HepG2 (cell line): Measurements from ENCODE around the gene CDKN1C. TPM values are rescaled to one million over a fixed set of nuclear protein-coding genes. Genes with fewer than 3 reads are reported as not detected.

Source experiments
- ATAC-seq: fragments of 200-7000 bp; cut with Tn5 transposase; 3 replicates; pipeline ENCODE4 v1.9.1; 2020; ENCODE audit warnings: mild to moderate bottlenecking, moderate library complexity
- BruUV-seq: library from RNA; stranded (reverse); fragments of 400-500 nt; replicated peaks from 2 replicates; lab custom pipeline; 2021; lab: Mats Ljungman, UMichigan
- CTCF ChIA-PET: fragments of 300-600 bp; formaldehyde crosslinking; extraction: SDS; loops from one replicate; lab custom pipeline; 2021; ENCODE audit warnings: low total read pairs, inconsistent platforms, low intra/inter-chr PET ratio; lab: Yijun Ruan, JAX
- POLR2A ChIA-PET: fragments of 350-600 bp; sonication (Branson Sonifier 250); formaldehyde crosslinking; loops from one replicate; lab custom pipeline; 2020; ENCODE audit warnings: antibody characterized with exemption, inconsistent platforms; lab: Yijun Ruan, JAX
- DNase-seq: peaks from one replicate; pipeline ENCODE4 v3.0.0-alpha.2; 2015; ENCODE audit warnings: low spot score
- FAIRE-seq: peaks from 3 replicates; lab custom pipeline; 2011; peaks lifted over from hg19 to GRCh38; lab: Jason Lieb, UNC
- H2AFZ ChIP-seq: one replicate; pipeline ENCODE4 v1.6.1; 2011; ENCODE audit warnings: low read length, inconsistent platforms
- H3K27ac ChIP-seq: fragments of 300-600 bp; 3 replicates; pipeline ENCODE4 v1.8.0; 2011; ENCODE audit warnings: mixed run types, mild to moderate bottlenecking, mixed read lengths, low read length, inconsistent platforms; ENCODE audit not compliant: insufficient read depth; ENCODE audit errors: extremely low read length
- H3K27me3 ChIP-seq, 2 experiments: fragments of 200-600 bp in 1 of 2; 2 replicates in 1 of 2; 3 replicates in 1 of 2; pipeline versions ENCODE4 v1.6.0 to v1.8.0; 2011; ENCODE audit warnings: low read length in 2 of 2, mild to moderate bottlenecking in 2 of 2, moderate library complexity in 2 of 2, inconsistent platforms in 1 of 2; ENCODE audit not compliant: insufficient read depth in 2 of 2, control insufficient read depth in 1 of 2
- H3K36me3 ChIP-seq, 2 experiments: fragments of 200-600 bp in 1 of 2; replicated peaks in 1 of 2; 2 replicates in 1 of 2; 3 replicates in 1 of 2; pipeline versions ENCODE4 v1.5.1 to v1.8.0; 2011; ENCODE audit warnings: low read length in 2 of 2, inconsistent platforms in 1 of 2; ENCODE audit not compliant: insufficient read depth in 2 of 2, control insufficient read depth in 1 of 2
- H3K4me1 ChIP-seq: 2 replicates; pipeline ENCODE4 v1.5.1; 2012; ENCODE audit warnings: low read length, inconsistent platforms; ENCODE audit not compliant: insufficient read depth
- H3K4me2 ChIP-seq: 2 replicates; pipeline ENCODE4 v1.6.0; 2011; ENCODE audit warnings: low read depth, low read length, inconsistent platforms
- H3K4me3 ChIP-seq, 3 experiments: fragments of 200-600 bp in 1 of 3; sonication (generic), shearing (Covaris generic) in 1 of 3; replicated peaks in 1 of 3; 2 replicates each; pipeline ENCODE4 v1.5.1; 2011 to 2016; ENCODE audit warnings: low read length in 3 of 3, inconsistent platforms in 2 of 3, low read depth in 2 of 3, mild to moderate bottlenecking in 2 of 3, control low read depth in 1 of 3, mixed read lengths in 1 of 3; ENCODE audit not compliant: insufficient read depth in 1 of 3
- H3K79me2 ChIP-seq: one replicate; pipeline ENCODE4 v1.6.1; 2011; ENCODE audit warnings: low read length, inconsistent platforms; ENCODE audit not compliant: insufficient read depth
- H3K9ac ChIP-seq: 2 replicates; pipeline ENCODE4 v1.6.0; 2011; ENCODE audit warnings: mild to moderate bottlenecking, low read depth, low read length, inconsistent platforms; ENCODE audit not compliant: insufficient read depth
- H3K9me3 ChIP-seq: 2 replicates; pipeline ENCODE4 v1.5.1; 2012; ENCODE audit warnings: mild to moderate bottlenecking, low read length
- H4K20me1 ChIP-seq: 2 replicates; pipeline ENCODE4 v1.6.0; 2011; ENCODE audit warnings: inconsistent platforms, mild to moderate bottlenecking, low read length, moderate library complexity; ENCODE audit not compliant: insufficient read depth
- BCL6 ChIP-seq: IDR thresholded peaks from 2 replicates; pipeline ENCODE4 v1.6.1; 2016; ENCODE audit warnings: missing genetic modification reagents, missing compliant biosample characterization
- CBX5 ChIP-seq: sonication (generic); formaldehyde crosslinking; IDR thresholded peaks from 2 replicates; pipeline ENCODE4 v1.4.0; 2020; ENCODE audit warnings: missing genetic modification reagents, borderline replicate concordance
- GLMP ChIP-seq: sonication (generic); formaldehyde crosslinking; IDR thresholded peaks from 2 replicates; pipeline ENCODE4 v1.9.0; 2021; ENCODE audit warnings: missing genetic modification reagents, mild to moderate bottlenecking, borderline replicate concordance
- HDAC2 ChIP-seq: sonication (generic); formaldehyde crosslinking; IDR thresholded peaks from 2 replicates; pipeline ENCODE4 v1.4.0; 2020; ENCODE audit warnings: missing genetic modification reagents
- MIER2 ChIP-seq: IDR thresholded peaks from 2 replicates; pipeline ENCODE4 v1.6.1; 2016; ENCODE audit warnings: missing biosample characterization, missing genetic modification reagents
- PATZ1 ChIP-seq: sonication (generic); formaldehyde crosslinking; IDR thresholded peaks from 2 replicates; pipeline ENCODE4 v1.4.0; 2020; ENCODE audit warnings: missing genetic modification reagents
- RNF219 ChIP-seq: sonication (generic); formaldehyde crosslinking; IDR thresholded peaks from 2 replicates; pipeline ENCODE4 v1.5.0; 2020; ENCODE audit warnings: mild to moderate bottlenecking, missing genetic modification reagents
- SALL1 ChIP-seq: sonication (generic); formaldehyde crosslinking; IDR thresholded peaks from 2 replicates; pipeline ENCODE4 v1.8.0; 2022; ENCODE audit warnings: mild to moderate bottlenecking, missing genetic modification reagents
- ZNF124 ChIP-seq: sonication (generic); formaldehyde crosslinking; IDR thresholded peaks from 2 replicates; pipeline ENCODE4 v1.4.0; 2020; ENCODE audit warnings: missing genetic modification reagents
- ZNF138 ChIP-seq: sonication (generic); formaldehyde crosslinking; IDR thresholded peaks from 2 replicates; pipeline ENCODE4 v1.5.0; 2020; ENCODE audit warnings: mild to moderate bottlenecking, low read depth, missing genetic modification reagents
- ZNF20 ChIP-seq: sonication (generic); formaldehyde crosslinking; IDR thresholded peaks from 2 replicates; pipeline ENCODE4 v1.4.0; 2020; ENCODE audit warnings: mild to moderate bottlenecking, moderate library complexity, missing genetic modification reagents
- ZNF232 ChIP-seq: sonication (generic); formaldehyde crosslinking; IDR thresholded peaks from 2 replicates; pipeline ENCODE4 v1.4.0; 2020; ENCODE audit warnings: missing genetic modification reagents, borderline replicate concordance
- ZNF468 ChIP-seq: sonication (generic); formaldehyde crosslinking; IDR thresholded peaks from 2 replicates; pipeline ENCODE4 v1.8.0; 2022; ENCODE audit warnings: mild to moderate bottlenecking, moderate library complexity, missing genetic modification reagents
- ZNF556 ChIP-seq: sonication (generic); formaldehyde crosslinking; IDR thresholded peaks from 2 replicates; pipeline ENCODE4 v1.4.0; 2020; ENCODE audit warnings: mild to moderate bottlenecking, missing genetic modification reagents, borderline replicate concordance
- ZNF564 ChIP-seq: sonication (generic); formaldehyde crosslinking; IDR thresholded peaks from 2 replicates; pipeline ENCODE4 v1.8.1; 2023; ENCODE audit warnings: mild to moderate bottlenecking, missing genetic modification reagents
- ZNF770 ChIP-seq: sonication (generic); formaldehyde crosslinking; IDR thresholded peaks from 2 replicates; pipeline ENCODE4 v1.5.0; 2020; ENCODE audit warnings: mild to moderate bottlenecking, missing genetic modification reagents
- WGBS: methylation state at CpG from one replicate; pipeline ENCODE4 v1.1.6; 2017; ENCODE audit warnings: low lambda C conversion rate; 5-methylcytosine and 5-hydroxymethylcytosine counted together
- in situ Hi-C: cut with HindIII; loops from 2 replicates; pipeline ENCODE4 v1.10.0; 2017; ENCODE audit warnings: low pct_unique_long_range_greater_than_20kb; ENCODE audit not compliant: extremely low pct_ligation_motif_present
- intact Hi-C: fragments of 100-400 bp; cut with micrococcal nuclease; formaldehyde crosslinking; loops from one replicate; pipeline ENCODE4 v1.10.0; 2022; ENCODE audit not compliant: unreplicated experiment
- polyA plus RNA-seq, 8 experiments: library from polyadenylated mRNA; depleted of rRNA in 3 of 8; stranded (reverse) in 7 of 8; unstranded in 1 of 8; fragments of >200 nt; fragmentation: Illumina TruSeq in 4 of 8; extraction: Trizol in 4 of 8; gene quantifications; 2 replicates each; pipeline versions ENCODE4 v1.2.1 to v1.2.3, GENCODE V29; 2011 to 2016; ENCODE audit warnings: low read depth in 4 of 8, missing spikeins in 1 of 8, mixed read lengths in 1 of 8; ENCODE audit not compliant: insufficient read depth in 1 of 8
- total RNA-seq, 5 experiments: library from RNA; depleted of rRNA; stranded (reverse); fragments of >200 nt; fragmentation: Illumina TruSeq; extraction: Trizol; gene quantifications; 2 replicates each; pipeline ENCODE4 v1.2.3, GENCODE V29; 2016; ENCODE audit warnings: low read depth in 1 of 5

Gene CDKN1C
- total and polyA plus RNA-seq, 2 of the 13 experiments (the other 11 are each of a cell fraction or from before 2014, with no cell fraction given): not detected

- Histone ChIP-seq H3K9me3 (no peaks in the 10 kb centered on the region), H3K79me2 (no peaks in the 10 kb centered on the region), H3K27me3 (peaks cover 3 to 10% of the 10 kb centered on the region in 2 experiments; a peak in 3 of 5 replicates), H3K4me2 (no peak overlapping the region; the same call in 1 of the 2 replicates), H4K20me1 (no peaks in the 10 kb centered on the region), H3K9ac (no peak overlapping the region), H3K4me1 (peaks cover 39% of the 10 kb centered on the region), H3K27ac (no peak overlapping the region), H3K4me3 (no peak overlapping the region), H3K36me3 (no peaks in the 10 kb centered on the region), H2AFZ (no peak overlapping the region)
- DNase-seq (peak; percentile 67), ATAC-seq (peak; percentile 84), FAIRE-seq (peak; percentile 18)
- CTCF ChIA-PET: interaction anchor here (0.8 to 8.6 kb wide), 3 partner anchors 196 to 356 kb away, joined by 3 to 148 read pairs (median 25); no protein-coding TSS in a partner anchor
- in situ Hi-C loops (loop anchor here (5.0 kb wide), 1 partner anchor 356 kb away; no protein-coding TSS in a partner anchor), intact Hi-C loops (loop anchor here (1.0 to 5.0 kb wide), 3 partner anchors 196 to 356 kb away; no protein-coding TSS in a partner anchor)
- POLR2A ChIA-PET: interaction anchor here (0.9 to 2.7 kb wide), 2 partner anchors 14 to 325 kb away, joined by 3 to 10 read pairs; a partner anchor contains a TSS
- WGBS: 68% methylated on average over 8 of the region's 25 CpGs
- BruUV-seq: no TSS peak
- peak; percentile 65; the same call in 1 of the 2 replicates for TF ChIP-seq CBX5 (CRISPR knock-in tag)
- TF ChIP-seq BCL6 (CRISPR knock-in tag): no peak
- 0 out of 2 replicates have a peak, but pooled peaks have one; percentile 65 for TF ChIP-seq ZNF564 (CRISPR knock-in tag)
- no peak for TF ChIP-seq ZNF124
- TF ChIP-seq ZNF20 (CRISPR knock-in tag): no peak
- no peak for TF ChIP-seq GLMP (CRISPR knock-in tag)
- no peak for TF ChIP-seq MIER2 (CRISPR knock-in tag)
- TF ChIP-seq ZNF468: no peak
- no peak for TF ChIP-seq ZNF556 (CRISPR knock-in tag)
- TF ChIP-seq ZNF232 (CRISPR knock-in tag): no peak; the same call in 1 of the 2 replicates
- TF ChIP-seq SALL1 (CRISPR knock-in tag): peak; percentile 50
- TF ChIP-seq PATZ1: no peak
- 0 out of 2 replicates have a peak, but pooled peaks have one; percentile 38 for TF ChIP-seq ZNF138
- no peak for TF ChIP-seq ZNF770 (CRISPR knock-in tag)
- no peak for TF ChIP-seq RNF219 (CRISPR knock-in tag)
- TF ChIP-seq HDAC2 (CRISPR knock-in tag): 0 out of 2 replicates have a peak, but pooled peaks have one; percentile 13
These were observed 2.8 kb upstream of the CDKN1C start for GRCh38 chr11:2888266-2888968.
